HepG2 (cell line): ENCODE results near the gene MED22. TPM values are rescaled to one million over a fixed set of nuclear protein-coding genes. Genes with fewer than 3 reads are reported as not detected.
A peak's percentile ranks its signal among the peaks of the same experiment; 100 is the strongest.

Experiments
- KLF15 ChIP-seq: sonication (generic); formaldehyde crosslinking; IDR thresholded peaks from 2 replicates; pipeline ENCODE4 v1.8.1; 2023; ENCODE audit warnings: borderline replicate concordance, mild to moderate bottlenecking, inconsistent platforms, missing genetic modification reagents, mixed read lengths
- KMT2B ChIP-seq: IDR thresholded peaks from 2 replicates; pipeline ENCODE4 v1.6.1; 2016; ENCODE audit warnings: missing genetic modification reagents, missing compliant biosample characterization
- PAF1 ChIP-seq: IDR thresholded peaks from 2 replicates; pipeline ENCODE4 v1.6.1; 2016; ENCODE audit warnings: missing genetic modification reagents, missing compliant biosample characterization
- PAWR ChIP-seq: sonication (generic); formaldehyde crosslinking; IDR thresholded peaks from 2 replicates; pipeline ENCODE4 v1.4.0; 2020; ENCODE audit warnings: missing genetic modification reagents, mild to moderate bottlenecking, borderline replicate concordance
- RARG ChIP-seq: sonication (generic); formaldehyde crosslinking; IDR thresholded peaks from 2 replicates; pipeline ENCODE4 v1.4.0; 2020; ENCODE audit warnings: low read depth, mild to moderate bottlenecking, missing genetic modification reagents
- RFX1 ChIP-seq: fragments of 450-650 bp; IDR thresholded peaks from 2 replicates; pipeline ENCODE4 v1.6.1; 2017
- TCF7 ChIP-seq: sonication (generic); IDR thresholded peaks from 2 replicates; pipeline ENCODE4 v1.6.1; 2016; ENCODE audit warnings: antibody characterized with exemption, low read depth
- ZNF296 ChIP-seq: sonication (generic); formaldehyde crosslinking; conservative IDR thresholded peaks from 2 replicates; pipeline ENCODE4 v1.5.0; 2020; ENCODE audit warnings: mild to moderate bottlenecking, missing genetic modification reagents
- ZNF484 ChIP-seq: sonication (generic); formaldehyde crosslinking; IDR thresholded peaks from 2 replicates; pipeline ENCODE4 v1.5.1; 2020; ENCODE audit warnings: mild to moderate bottlenecking, low read depth, missing genetic modification reagents, borderline replicate concordance
- ZNF543 ChIP-seq: sonication (generic); formaldehyde crosslinking; IDR thresholded peaks from 2 replicates; pipeline ENCODE4 v1.4.0; 2020; ENCODE audit warnings: mild to moderate bottlenecking, missing genetic modification reagents
- ZNF720 ChIP-seq: sonication (generic); formaldehyde crosslinking; IDR thresholded peaks from 2 replicates; pipeline ENCODE4 v1.4.0; 2020; ENCODE audit warnings: missing genetic modification reagents
- ZNF883 ChIP-seq: sonication (generic); formaldehyde crosslinking; IDR thresholded peaks from 2 replicates; pipeline ENCODE4 v1.5.1; 2020; ENCODE audit warnings: mild to moderate bottlenecking, missing genetic modification reagents; ENCODE audit errors: not compliant biosample characterization
- polyA plus RNA-seq, 8 experiments: library from polyadenylated mRNA; depleted of rRNA in 3 of 8; stranded (reverse) in 7 of 8; unstranded in 1 of 8; fragments of >200 nt; fragmentation: Illumina TruSeq in 4 of 8; extraction: Trizol in 4 of 8; gene quantifications; 2 replicates each; pipeline versions ENCODE4 v1.2.1 to v1.2.3, GENCODE V29; 2011 to 2016; ENCODE audit warnings: low read depth in 4 of 8, missing spikeins in 1 of 8, mixed read lengths in 1 of 8; ENCODE audit not compliant: insufficient read depth in 1 of 8
- total RNA-seq, 5 experiments: library from RNA; depleted of rRNA; stranded (reverse); fragments of >200 nt; fragmentation: Illumina TruSeq; extraction: Trizol; gene quantifications; 2 replicates each; pipeline ENCODE4 v1.2.3, GENCODE V29; 2016; ENCODE audit warnings: low read depth in 1 of 5
- TF ChIP-seq, protein P1 (sequence below): sonication (generic); formaldehyde crosslinking; IDR thresholded peaks from 2 replicates; pipeline ENCODE4 v1.4.0; 2020; ENCODE audit warnings: missing genetic modification reagents, borderline replicate concordance
- TF ChIP-seq, protein P2 (sequence below): sonication (generic); formaldehyde crosslinking; IDR thresholded peaks from 2 replicates; pipeline ENCODE4 v1.8.1; 2023; ENCODE audit warnings: mild to moderate bottlenecking, missing genetic modification reagents
- TF ChIP-seq, protein P3 (sequence below): sonication (generic); formaldehyde crosslinking; IDR thresholded peaks from 2 replicates; pipeline ENCODE4 v1.4.0; 2020; ENCODE audit warnings: missing genetic modification reagents, borderline replicate concordance
- TF ChIP-seq, protein P4 (sequence below): sonication (generic); formaldehyde crosslinking; IDR thresholded peaks from 2 replicates; pipeline ENCODE4 v1.8.0; 2022; ENCODE audit warnings: low read depth, missing genetic modification reagents
- TF ChIP-seq, protein P5 (sequence below): sonication (generic); formaldehyde crosslinking; IDR thresholded peaks from 2 replicates; pipeline ENCODE4 v1.4.0; 2020; ENCODE audit warnings: mild to moderate bottlenecking, missing genetic modification reagents

MED22 gene
- total and polyA plus RNA-seq, 2 of the 13 experiments (the other 11 are each of a cell fraction or from before 2014, with no cell fraction given), result 15.8 to 22.1 TPM

DNA sequence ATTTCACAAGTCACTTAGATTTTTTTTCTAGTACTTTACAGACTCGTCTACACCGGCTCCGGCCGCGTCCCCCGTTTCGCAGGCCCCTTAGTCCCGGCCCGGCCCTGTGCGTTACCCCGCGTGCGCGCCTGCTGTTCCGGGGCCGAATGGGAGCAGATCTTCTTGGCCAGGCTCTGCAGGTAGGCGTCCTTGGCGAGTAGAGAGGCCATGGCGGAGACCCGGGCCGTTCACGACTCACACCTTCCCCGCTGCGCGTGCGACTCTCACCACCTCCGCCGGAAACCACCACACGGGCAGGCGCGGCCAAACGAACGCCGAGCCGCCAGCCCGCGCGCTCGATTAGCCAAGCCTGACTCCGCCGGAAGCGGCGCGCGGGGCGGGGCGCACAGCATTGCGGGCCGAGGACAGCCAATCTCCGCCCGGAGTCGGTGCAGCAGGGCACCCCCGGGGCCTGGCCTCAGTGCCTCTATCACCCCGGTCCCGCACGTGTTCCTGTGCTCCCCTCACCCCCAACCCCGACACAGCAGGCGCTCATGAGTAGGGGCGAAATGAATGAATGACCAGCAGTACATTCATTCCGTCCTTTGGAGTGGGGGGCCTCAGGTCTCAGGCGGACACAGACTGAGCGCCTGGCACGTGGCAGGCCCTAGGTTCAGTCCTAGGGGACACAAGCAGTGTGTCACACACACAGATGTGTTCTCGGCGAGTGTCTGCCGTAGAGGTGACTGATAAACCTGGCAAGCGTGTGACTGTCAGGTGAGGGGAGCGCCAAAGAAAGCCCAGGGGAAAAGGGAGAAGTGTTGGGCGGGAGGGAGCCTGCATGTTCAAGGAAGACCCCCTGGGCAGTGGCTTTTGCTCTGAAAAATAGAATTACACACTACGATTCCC is 11.8 kb downstream of the MED22 start, which contains the start of gene SURF6 (continued):
- no peak for TF ChIP-seq RARG (CRISPR knock-in tag)
- no peak; the same call in 1 of the 2 replicates for TF ChIP-seq ZNF484 (CRISPR knock-in tag)
- peak; percentile 97 for TF ChIP-seq KMT2B (CRISPR knock-in tag)
- TF ChIP-seq PAF1 (CRISPR knock-in tag), result no peak
- TF ChIP-seq ZNF296 (CRISPR knock-in tag), result peak; percentile 29; the same call in 1 of the 2 replicates
- TF ChIP-seq ZNF720, result no peak
- TF ChIP-seq, protein P1, sequence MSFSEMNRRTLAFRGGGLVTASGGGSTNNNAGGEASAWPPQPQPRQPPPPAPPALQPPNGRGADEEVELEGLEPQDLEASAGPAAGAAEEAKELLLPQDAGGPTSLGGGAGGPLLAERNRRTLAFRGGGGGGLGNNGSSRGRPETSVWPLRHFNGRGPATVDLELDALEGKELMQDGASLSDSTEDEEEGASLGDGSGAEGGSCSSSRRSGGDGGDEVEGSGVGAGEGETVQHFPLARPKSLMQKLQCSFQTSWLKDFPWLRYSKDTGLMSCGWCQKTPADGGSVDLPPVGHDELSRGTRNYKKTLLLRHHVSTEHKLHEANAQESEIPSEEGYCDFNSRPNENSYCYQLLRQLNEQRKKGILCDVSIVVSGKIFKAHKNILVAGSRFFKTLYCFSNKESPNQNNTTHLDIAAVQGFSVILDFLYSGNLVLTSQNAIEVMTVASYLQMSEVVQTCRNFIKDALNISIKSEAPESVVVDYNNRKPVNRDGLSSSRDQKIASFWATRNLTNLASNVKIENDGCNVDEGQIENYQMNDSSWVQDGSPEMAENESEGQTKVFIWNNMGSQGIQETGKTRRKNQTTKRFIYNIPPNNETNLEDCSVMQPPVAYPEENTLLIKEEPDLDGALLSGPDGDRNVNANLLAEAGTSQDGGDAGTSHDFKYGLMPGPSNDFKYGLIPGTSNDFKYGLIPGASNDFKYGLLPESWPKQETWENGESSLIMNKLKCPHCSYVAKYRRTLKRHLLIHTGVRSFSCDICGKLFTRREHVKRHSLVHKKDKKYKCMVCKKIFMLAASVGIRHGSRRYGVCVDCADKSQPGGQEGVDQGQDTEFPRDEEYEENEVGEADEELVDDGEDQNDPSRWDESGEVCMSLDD, result no peak; the same call in 1 of the 2 replicates
- TF ChIP-seq, protein P2, sequence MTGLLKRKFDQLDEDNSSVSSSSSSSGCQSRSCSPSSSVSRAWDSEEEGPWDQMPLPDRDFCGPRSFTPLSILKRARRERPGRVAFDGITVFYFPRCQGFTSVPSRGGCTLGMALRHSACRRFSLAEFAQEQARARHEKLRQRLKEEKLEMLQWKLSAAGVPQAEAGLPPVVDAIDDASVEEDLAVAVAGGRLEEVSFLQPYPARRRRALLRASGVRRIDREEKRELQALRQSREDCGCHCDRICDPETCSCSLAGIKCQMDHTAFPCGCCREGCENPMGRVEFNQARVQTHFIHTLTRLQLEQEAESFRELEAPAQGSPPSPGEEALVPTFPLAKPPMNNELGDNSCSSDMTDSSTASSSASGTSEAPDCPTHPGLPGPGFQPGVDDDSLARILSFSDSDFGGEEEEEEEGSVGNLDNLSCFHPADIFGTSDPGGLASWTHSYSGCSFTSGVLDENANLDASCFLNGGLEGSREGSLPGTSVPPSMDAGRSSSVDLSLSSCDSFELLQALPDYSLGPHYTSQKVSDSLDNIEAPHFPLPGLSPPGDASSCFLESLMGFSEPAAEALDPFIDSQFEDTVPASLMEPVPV (CRISPR knock-in tag), result peak; percentile 93
- no peak for TF ChIP-seq PAWR (CRISPR knock-in tag)
- peak; percentile 90 for TF ChIP-seq ZNF543 (CRISPR knock-in tag)
- TF ChIP-seq ZNF883 (CRISPR knock-in tag), result peak; percentile 94
- TF ChIP-seq KLF15, result peak; percentile 90; the same call in 1 of the 2 replicates
- TF ChIP-seq RFX1, result no peak
- TF ChIP-seq, protein P3, sequence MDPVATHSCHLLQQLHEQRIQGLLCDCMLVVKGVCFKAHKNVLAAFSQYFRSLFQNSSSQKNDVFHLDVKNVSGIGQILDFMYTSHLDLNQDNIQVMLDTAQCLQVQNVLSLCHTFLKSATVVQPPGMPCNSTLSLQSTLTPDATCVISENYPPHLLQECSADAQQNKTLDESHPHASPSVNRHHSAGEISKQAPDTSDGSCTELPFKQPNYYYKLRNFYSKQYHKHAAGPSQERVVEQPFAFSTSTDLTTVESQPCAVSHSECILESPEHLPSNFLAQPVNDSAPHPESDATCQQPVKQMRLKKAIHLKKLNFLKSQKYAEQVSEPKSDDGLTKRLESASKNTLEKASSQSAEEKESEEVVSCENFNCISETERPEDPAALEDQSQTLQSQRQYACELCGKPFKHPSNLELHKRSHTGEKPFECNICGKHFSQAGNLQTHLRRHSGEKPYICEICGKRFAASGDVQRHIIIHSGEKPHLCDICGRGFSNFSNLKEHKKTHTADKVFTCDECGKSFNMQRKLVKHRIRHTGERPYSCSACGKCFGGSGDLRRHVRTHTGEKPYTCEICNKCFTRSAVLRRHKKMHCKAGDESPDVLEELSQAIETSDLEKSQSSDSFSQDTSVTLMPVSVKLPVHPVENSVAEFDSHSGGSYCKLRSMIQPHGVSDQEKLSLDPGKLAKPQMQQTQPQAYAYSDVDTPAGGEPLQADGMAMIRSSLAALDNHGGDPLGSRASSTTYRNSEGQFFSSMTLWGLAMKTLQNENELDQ, result no peak
- TF ChIP-seq, protein P4, sequence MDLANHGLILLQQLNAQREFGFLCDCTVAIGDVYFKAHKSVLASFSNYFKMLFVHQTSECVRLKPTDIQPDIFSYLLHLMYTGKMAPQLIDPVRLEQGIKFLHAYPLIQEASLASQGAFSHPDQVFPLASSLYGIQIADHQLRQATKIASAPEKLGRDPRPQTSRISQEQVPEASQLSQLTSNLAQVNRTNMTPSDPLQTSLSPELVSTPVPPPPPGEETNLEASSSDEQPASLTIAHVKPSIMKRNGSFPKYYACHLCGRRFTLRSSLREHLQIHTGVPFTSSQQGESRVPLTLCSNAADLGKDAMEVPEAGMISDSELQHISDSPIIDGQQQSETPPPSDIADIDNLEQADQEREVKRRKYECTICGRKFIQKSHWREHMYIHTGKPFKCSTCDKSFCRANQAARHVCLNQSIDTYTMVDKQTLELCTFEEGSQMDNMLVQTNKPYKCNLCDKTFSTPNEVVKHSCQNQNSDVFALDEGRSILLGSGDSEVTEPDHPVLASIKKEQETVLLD, result peak; percentile 93
- TF ChIP-seq TCF7, result no peak
- TF ChIP-seq, protein P5, sequence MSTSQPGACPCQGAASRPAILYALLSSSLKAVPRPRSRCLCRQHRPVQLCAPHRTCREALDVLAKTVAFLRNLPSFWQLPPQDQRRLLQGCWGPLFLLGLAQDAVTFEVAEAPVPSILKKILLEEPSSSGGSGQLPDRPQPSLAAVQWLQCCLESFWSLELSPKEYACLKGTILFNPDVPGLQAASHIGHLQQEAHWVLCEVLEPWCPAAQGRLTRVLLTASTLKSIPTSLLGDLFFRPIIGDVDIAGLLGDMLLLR (CRISPR knock-in tag), result peak; percentile 85
